Stomach smooth muscle (tissue), 2 donors: ENCODE measurements around the gene LIPC.

ENCODE experiments used
- H3K27ac ChIP-seq: one replicate; pipeline ENCODE4 v1.7.0; 2013; ENCODE audit warnings: mild to moderate bottlenecking, low read length, inconsistent platforms
- H3K27me3 ChIP-seq, 2 donors: one replicate each; pipeline ENCODE4 v1.7.0; 2013; ENCODE audit warnings: low read length in 2 of 2; ENCODE audit not compliant: insufficient read depth in 2 of 2, control insufficient read depth in 1 of 2
- H3K36me3 ChIP-seq, 2 donors: one replicate each; pipeline ENCODE4 v1.7.0; 2013; ENCODE audit warnings: low read length in 2 of 2; ENCODE audit not compliant: control insufficient read depth in 2 of 2, insufficient read depth in 2 of 2
- H3K4me1 ChIP-seq: one replicate; pipeline ENCODE4 v1.7.0; 2013; ENCODE audit warnings: low read length; ENCODE audit not compliant: control insufficient read depth, insufficient read depth
- H3K4me3 ChIP-seq, 2 donors: one replicate each; pipeline ENCODE4 v1.7.0; 2013; ENCODE audit warnings: low read length in 2 of 2
- H3K9ac ChIP-seq, 2 donors: one replicate each; pipeline ENCODE4 v1.7.0; 2013; ENCODE audit warnings: low read length in 2 of 2, mild to moderate bottlenecking in 1 of 2
- H3K9me3 ChIP-seq, 2 donors: one replicate each; pipeline ENCODE4 v1.7.0; 2013; ENCODE audit warnings: low read length in 2 of 2; ENCODE audit not compliant: control insufficient read depth in 2 of 2
- donor health status: healthy.
- donor health status: Pancreatic carcinoma.

LIPC gene

GRCh38 chr15:58465866-58466517 lies 34.2 kb downstream of the LIPC start:
- Histone ChIP-seq H3K4me3 (no peak overlapping the region), H3K36me3 (no peaks in the 10 kb centered on the region), H3K27ac (no peak overlapping the region), H3K4me1 (no peaks in the 10 kb centered on the region), H3K9me3 (no peaks in the 10 kb centered on the region), H3K27me3 (no peaks in the 10 kb centered on the region), H3K9ac (no peak overlapping the region)

- no peaks in the 10 kb centered on the region for H3K27me3 ChIP-seq
- H3K4me1 ChIP-seq, result no peaks in the 10 kb centered on the region
- H3K36me3 ChIP-seq, result no peaks in the 10 kb centered on the region
- no peak overlapping the region for H3K27ac ChIP-seq
- H3K9ac ChIP-seq, result no peak overlapping the region
- no peaks in the 10 kb centered on the region for H3K9me3 ChIP-seq
- no peak overlapping the region for H3K4me3 ChIP-seq
Measured at GRCh38 chr15:58466566-58466965, 34.8 kb downstream of the LIPC start.

- Histone ChIP-seq H3K4me3 (no peak overlapping the region), H3K9ac (no peak overlapping the region), H3K4me1 (no peaks in the 10 kb centered on the region), H3K36me3 (no peaks in the 10 kb centered on the region), H3K27me3 (no peaks in the 10 kb centered on the region), H3K9me3 (no peaks in the 10 kb centered on the region), H3K27ac (no peak overlapping the region)
Measured at GRCh38 chr15:58467121-58467721, 35.4 kb downstream of the LIPC start.

GRCh38 chr15:58467722-58468423 lies 36.1 kb downstream of the LIPC start:
- Histone ChIP-seq H3K27ac (no peak overlapping the region), H3K4me3 (no peak overlapping the region), H3K9me3 (no peaks in the 10 kb centered on the region), H3K27me3 (no peaks in the 10 kb centered on the region), H3K9ac (no peak overlapping the region), H3K4me1 (no peaks in the 10 kb centered on the region), H3K36me3 (no peaks in the 10 kb centered on the region)

- no peaks in the 10 kb centered on the region for H3K36me3 ChIP-seq
- H3K27ac ChIP-seq, result no peak overlapping the region
- H3K27me3 ChIP-seq, result no peaks in the 10 kb centered on the region
- no peak overlapping the region for H3K9ac ChIP-seq
- no peaks in the 10 kb centered on the region for H3K4me1 ChIP-seq
- H3K4me3 ChIP-seq, result no peak overlapping the region
- no peaks in the 10 kb centered on the region for H3K9me3 ChIP-seq
Measured at GRCh38 chr15:58469432-58470353, 37.9 kb downstream of the LIPC start.

- H3K36me3 ChIP-seq, result no peaks in the 10 kb centered on the region
- no peaks in the 10 kb centered on the region for H3K4me1 ChIP-seq
- no peak overlapping the region for H3K27ac ChIP-seq
- H3K4me3 ChIP-seq, result no peak overlapping the region
- no peaks in the 10 kb centered on the region for H3K27me3 ChIP-seq
- no peaks in the 10 kb centered on the region for H3K9me3 ChIP-seq
- no peak overlapping the region for H3K9ac ChIP-seq
Measured at GRCh38 chr15:58471348-58471747, 39.6 kb downstream of the LIPC start.

GRCh38 chr15:58472221-58472620 lies 40.4 kb downstream of the LIPC start:
- no peaks in the 10 kb centered on the region for H3K36me3 ChIP-seq
- H3K9ac ChIP-seq, result no peak overlapping the region
- no peak overlapping the region for H3K27ac ChIP-seq
- no peak overlapping the region for H3K4me3 ChIP-seq
- H3K4me1 ChIP-seq, result no peaks in the 10 kb centered on the region
- H3K9me3 ChIP-seq, result no peaks in the 10 kb centered on the region
- no peaks in the 10 kb centered on the region for H3K27me3 ChIP-seq

- Histone ChIP-seq H3K4me1 (no peaks in the 10 kb centered on the region), H3K4me3 (no peak overlapping the region), H3K27ac (no peak overlapping the region), H3K9me3 (no peaks in the 10 kb centered on the region), H3K36me3 (no peaks in the 10 kb centered on the region), H3K9ac (no peak overlapping the region), H3K27me3 (no peaks in the 10 kb centered on the region)
Measured at GRCh38 chr15:58472821-58473581, 41.2 kb downstream of the LIPC start.

- Histone ChIP-seq H3K27ac (no peak overlapping the region), H3K4me1 (no peaks in the 10 kb centered on the region), H3K9me3 (no peaks in the 10 kb centered on the region), H3K36me3 (no peaks in the 10 kb centered on the region), H3K27me3 (no peaks in the 10 kb centered on the region), H3K9ac (no peak overlapping the region), H3K4me3 (no peak overlapping the region)
Measured at GRCh38 chr15:58473724-58474123, 41.9 kb downstream of the LIPC start.

GRCh38 chr15:58474741-58475323 lies 43.0 kb downstream of the LIPC start:
- no peaks in the 10 kb centered on the region for H3K9me3 ChIP-seq
- H3K9ac ChIP-seq, result no peak overlapping the region
- H3K27me3 ChIP-seq, result no peaks in the 10 kb centered on the region
- no peaks in the 10 kb centered on the region for H3K36me3 ChIP-seq
- no peak overlapping the region for H3K4me3 ChIP-seq
- H3K27ac ChIP-seq, result no peak overlapping the region
- H3K4me1 ChIP-seq, result no peaks in the 10 kb centered on the region
